MM.1S (cell line): ENCODE results near the gene TBATA.

Source experiments
- DNase-seq: peaks from one replicate; pipeline ENCODE4 v3.0.0-alpha.2; 2015
- H2AFZ ChIP-seq: fragments of 300-600 bp; sonication (generic); 2 replicates; pipeline ENCODE4 v1.6.0; 2016; ENCODE audit warnings: antibody characterized with exemption, low read length
- H3F3A ChIP-seq: fragments of 300-600 bp; sonication (generic); 2 replicates; pipeline ENCODE4 v1.6.1; 2016; ENCODE audit warnings: mild to moderate bottlenecking, antibody characterized with exemption, low read length, moderate library complexity, mixed read lengths; ENCODE audit not compliant: insufficient read depth
- H3K27ac ChIP-seq: fragments of 300-600 bp; sonication (generic); 2 replicates; pipeline ENCODE4 v1.5.1; 2016; ENCODE audit warnings: mild to moderate bottlenecking, low read length
- H3K27me3 ChIP-seq: fragments of 300-600 bp; sonication (generic); replicated peaks from 2 replicates; pipeline ENCODE4 v1.6.0; 2016; ENCODE audit warnings: low read length; ENCODE audit not compliant: insufficient read depth
- H3K36me3 ChIP-seq: fragments of 300-600 bp; sonication (generic); replicated peaks from 2 replicates; pipeline ENCODE4 v1.6.1; 2016; ENCODE audit warnings: mild to moderate bottlenecking, low read length, mixed read lengths; ENCODE audit not compliant: insufficient read depth
- H3K4me1 ChIP-seq: fragments of 300-600 bp; sonication (generic); 2 replicates; pipeline ENCODE4 v1.6.1; 2016; ENCODE audit warnings: low read length, mixed read lengths
- H3K4me2 ChIP-seq: fragments of 300-600 bp; sonication (generic); 2 replicates; pipeline ENCODE4 v1.6.0; 2016; ENCODE audit warnings: low read depth, low read length
- H3K4me3 ChIP-seq: fragments of 300-600 bp; sonication (generic); 2 replicates; pipeline ENCODE4 v1.5.1; 2016; ENCODE audit warnings: low read length, mixed read lengths
- H3K79me2 ChIP-seq: fragments of 300-600 bp; sonication (generic); 2 replicates; pipeline ENCODE4 v1.6.1; 2016; ENCODE audit warnings: mixed run types, low read length, mixed read lengths
- H3K9ac ChIP-seq: fragments of 300-600 bp; sonication (generic); 2 replicates; pipeline ENCODE4 v1.6.1; 2016; ENCODE audit warnings: low read length, mixed read lengths
- H3K9me2 ChIP-seq: fragments of 300-600 bp; sonication (generic); replicated peaks from 2 replicates; pipeline ENCODE4 v1.6.1; 2016; ENCODE audit warnings: mild to moderate bottlenecking, low read length, mixed read lengths; ENCODE audit not compliant: insufficient read depth
- H3K9me3 ChIP-seq: fragments of 300-600 bp; sonication (generic); replicated peaks from 2 replicates; pipeline ENCODE4 v1.6.1; 2016; ENCODE audit warnings: mild to moderate bottlenecking, low read length, mixed read lengths; ENCODE audit not compliant: insufficient read depth
- H4K20me1 ChIP-seq: fragments of 300-600 bp; sonication (generic); 2 replicates; pipeline ENCODE4 v1.6.1; 2016; ENCODE audit warnings: mild to moderate bottlenecking, low read length, moderate library complexity, mixed read lengths; ENCODE audit not compliant: insufficient read depth
- EZH2 ChIP-seq: fragments of 300-600 bp; sonication (generic); optimal IDR thresholded peaks from 2 replicates; pipeline ENCODE3; 2017; ENCODE audit warnings: low read depth, mild to moderate bottlenecking, antibody characterized with exemption, low read length, mixed read lengths
- EZH2phosphoT487 ChIP-seq: fragments of 300-600 bp; sonication (generic); IDR thresholded peaks from 2 replicates; pipeline ENCODE4 v1.6.1; 2018; ENCODE audit warnings: antibody characterized with exemption, low read length
- TF ChIP-seq, protein P1 (sequence below): fragments of 300-600 bp; sonication (generic); IDR thresholded peaks from 2 replicates; pipeline ENCODE4 v1.5.1; 2016; ENCODE audit warnings: antibody characterized with exemption, low read length, mixed read lengths

The TBATA gene

DNA sequence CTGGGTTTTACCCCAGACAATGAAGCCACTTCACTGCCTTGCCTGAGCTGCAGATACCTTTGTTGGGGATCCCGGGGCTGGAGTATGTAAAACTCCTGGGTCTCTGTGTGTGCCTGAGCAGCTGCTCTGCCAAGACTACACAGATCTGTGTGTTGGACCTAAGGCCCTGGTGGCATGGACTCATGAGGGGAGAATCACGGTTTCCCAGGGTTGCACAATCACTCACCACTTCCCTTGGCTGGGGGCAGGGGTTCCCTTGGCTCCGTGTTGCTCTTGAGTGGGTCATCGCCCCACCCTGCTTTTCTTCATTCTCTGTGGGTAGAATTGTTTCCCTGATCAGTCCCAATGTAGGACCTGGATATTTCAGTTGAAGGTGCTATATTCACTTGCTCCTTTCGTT, 13.9 kb upstream of the TBATA start:
- Histone ChIP-seq H3K79me2 (no peaks in the 10 kb centered on the region), H3K4me3 (no peak overlapping the region), H3F3A (no peaks in the 10 kb centered on the region), H3K9ac (no peak overlapping the region), H3K4me2 (no peak overlapping the region), H3K36me3 (no peaks in the 10 kb centered on the region), H3K27ac (no peak overlapping the region), H3K4me1 (no peaks in the 10 kb centered on the region), H2AFZ (no peak overlapping the region), H3K9me3 (no peaks in the 10 kb centered on the region), H4K20me1 (no peaks in the 10 kb centered on the region), H3K9me2 (no peaks in the 10 kb centered on the region), H3K27me3 (no peaks in the 10 kb centered on the region)
- TF ChIP-seq EZH2 (no peak), EZH2phosphoT487 (no peak)
- TF ChIP-seq, protein P1, sequence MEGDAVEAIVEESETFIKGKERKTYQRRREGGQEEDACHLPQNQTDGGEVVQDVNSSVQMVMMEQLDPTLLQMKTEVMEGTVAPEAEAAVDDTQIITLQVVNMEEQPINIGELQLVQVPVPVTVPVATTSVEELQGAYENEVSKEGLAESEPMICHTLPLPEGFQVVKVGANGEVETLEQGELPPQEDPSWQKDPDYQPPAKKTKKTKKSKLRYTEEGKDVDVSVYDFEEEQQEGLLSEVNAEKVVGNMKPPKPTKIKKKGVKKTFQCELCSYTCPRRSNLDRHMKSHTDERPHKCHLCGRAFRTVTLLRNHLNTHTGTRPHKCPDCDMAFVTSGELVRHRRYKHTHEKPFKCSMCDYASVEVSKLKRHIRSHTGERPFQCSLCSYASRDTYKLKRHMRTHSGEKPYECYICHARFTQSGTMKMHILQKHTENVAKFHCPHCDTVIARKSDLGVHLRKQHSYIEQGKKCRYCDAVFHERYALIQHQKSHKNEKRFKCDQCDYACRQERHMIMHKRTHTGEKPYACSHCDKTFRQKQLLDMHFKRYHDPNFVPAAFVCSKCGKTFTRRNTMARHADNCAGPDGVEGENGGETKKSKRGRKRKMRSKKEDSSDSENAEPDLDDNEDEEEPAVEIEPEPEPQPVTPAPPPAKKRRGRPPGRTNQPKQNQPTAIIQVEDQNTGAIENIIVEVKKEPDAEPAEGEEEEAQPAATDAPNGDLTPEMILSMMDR: no peak
- no peak for DNase-seq

DNA sequence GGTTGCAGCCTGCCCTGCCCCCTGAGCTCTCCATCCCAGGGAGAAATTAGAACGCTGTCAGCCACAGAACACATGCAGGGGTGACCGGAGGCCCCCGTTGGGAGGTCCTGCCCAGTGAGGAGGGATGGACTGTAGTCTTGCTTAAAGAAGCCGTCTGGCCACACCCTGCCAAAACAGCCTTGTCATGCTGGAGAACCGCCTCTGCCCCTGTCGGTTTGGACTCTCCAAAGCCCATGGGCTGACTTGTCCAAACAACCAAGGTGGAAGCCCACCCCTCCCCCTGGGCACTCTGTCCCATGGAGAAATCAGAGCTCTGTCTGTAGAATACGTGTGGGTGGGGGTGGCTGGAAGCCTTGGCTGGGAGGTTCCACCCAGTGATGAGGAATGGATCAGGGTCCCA, 12.7 kb upstream of the TBATA start:
- H3K4me3 ChIP-seq: no peak overlapping the region
- no peaks in the 10 kb centered on the region for H3K9me2 ChIP-seq
- no peaks in the 10 kb centered on the region for H4K20me1 ChIP-seq
- H3K36me3 ChIP-seq: no peaks in the 10 kb centered on the region
- no peaks in the 10 kb centered on the region for H3K4me1 ChIP-seq
- H3K4me2 ChIP-seq: no peak overlapping the region
- H3F3A ChIP-seq: no peaks in the 10 kb centered on the region
- no peak for TF ChIP-seq EZH2
- H3K27me3 ChIP-seq: no peaks in the 10 kb centered on the region
- no peaks in the 10 kb centered on the region for H3K79me2 ChIP-seq
- H2AFZ ChIP-seq: no peak overlapping the region
- H3K9me3 ChIP-seq: no peaks in the 10 kb centered on the region
- no peak overlapping the region for H3K9ac ChIP-seq
- no peak for DNase-seq
- no peak overlapping the region for H3K27ac ChIP-seq

DNA sequence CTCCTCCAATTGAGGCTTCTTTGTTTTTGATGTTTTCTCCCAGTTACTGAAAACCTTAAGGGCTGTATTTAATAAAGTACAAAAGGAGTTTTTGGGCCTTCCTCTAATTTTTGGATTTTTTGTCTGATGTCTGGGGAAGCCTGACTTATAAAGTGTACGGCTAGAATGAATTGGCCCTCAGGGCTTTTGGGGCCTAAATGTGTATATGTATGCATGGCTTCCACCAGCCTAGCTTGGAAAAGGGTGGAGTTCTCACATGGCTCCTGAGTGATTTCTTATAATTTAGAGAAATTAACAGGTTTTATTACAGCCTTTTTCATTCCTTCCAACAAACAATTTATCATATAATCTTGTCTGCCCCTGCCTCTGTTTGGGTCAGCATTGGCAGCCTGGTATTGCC, 10.4 kb upstream of the TBATA start:
- no peaks in the 10 kb centered on the region for H3K27me3 ChIP-seq
- H3F3A ChIP-seq: no peaks in the 10 kb centered on the region
- H3K4me1 ChIP-seq: no peaks in the 10 kb centered on the region
- H3K27ac ChIP-seq: no peak overlapping the region
- no peak overlapping the region for H3K4me3 ChIP-seq
- H2AFZ ChIP-seq: no peak overlapping the region
- no peaks in the 10 kb centered on the region for H3K9me3 ChIP-seq
- DNase-seq: no peak
- no peaks in the 10 kb centered on the region for H4K20me1 ChIP-seq
- H3K9me2 ChIP-seq: no peaks in the 10 kb centered on the region
- H3K36me3 ChIP-seq: no peaks in the 10 kb centered on the region
- no peak overlapping the region for H3K9ac ChIP-seq
- H3K79me2 ChIP-seq: no peaks in the 10 kb centered on the region
- H3K4me2 ChIP-seq: no peak overlapping the region
- TF ChIP-seq EZH2 (no peak), EZH2phosphoT487 (no peak)
- TF ChIP-seq, protein P1: no peak

DNA sequence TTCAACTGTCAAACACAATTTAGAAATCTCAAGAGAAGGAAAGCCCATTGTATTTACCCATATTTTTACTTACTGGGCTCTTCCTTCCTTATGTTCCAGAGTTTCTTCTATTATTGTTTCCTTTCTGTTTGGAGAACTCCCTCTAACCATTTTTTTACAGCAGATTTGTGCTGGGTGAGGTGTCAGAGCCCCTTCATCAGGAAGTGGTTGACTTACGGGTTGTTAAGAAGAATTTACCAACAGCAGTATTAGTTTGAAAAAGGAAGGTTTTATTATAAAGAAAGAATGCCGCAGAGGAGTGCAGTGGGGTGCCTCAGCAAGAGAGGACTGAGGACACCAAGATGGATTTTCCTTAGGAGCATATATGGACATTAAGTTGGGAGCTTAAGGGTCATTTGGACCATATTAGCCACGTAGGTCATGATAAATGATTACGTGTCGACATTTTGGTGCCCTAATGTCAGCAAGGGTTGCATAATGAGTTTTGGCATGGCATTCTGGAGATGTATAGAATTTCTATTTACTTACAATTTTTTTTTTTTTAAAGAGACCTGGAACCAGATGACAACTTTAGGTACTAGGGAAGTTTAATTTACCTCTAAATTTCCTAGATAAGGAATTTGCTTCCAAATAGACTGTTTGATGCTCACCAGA, 6.3 kb upstream of the TBATA start:
- no peaks in the 10 kb centered on the region for H3K9me2 ChIP-seq
- no peak overlapping the region for H3K9ac ChIP-seq
- H3K79me2 ChIP-seq: no peaks in the 10 kb centered on the region
- no peak overlapping the region for H3K27ac ChIP-seq
- H3K27me3 ChIP-seq: no peaks in the 10 kb centered on the region
- no peak overlapping the region for H3K4me3 ChIP-seq
- TF ChIP-seq, protein P1: no peak
- no peaks in the 10 kb centered on the region for H3K4me1 ChIP-seq
- H3K36me3 ChIP-seq: no peaks in the 10 kb centered on the region
- no peaks in the 10 kb centered on the region for H4K20me1 ChIP-seq
- no peak overlapping the region for H3K4me2 ChIP-seq
- no peak for DNase-seq
- H3K9me3 ChIP-seq: no peaks in the 10 kb centered on the region
- no peak overlapping the region for H2AFZ ChIP-seq
- no peaks in the 10 kb centered on the region for H3F3A ChIP-seq
